Lower lobe of right lung (tissue), 2 donors: Measurements from ENCODE around the gene SPTB. TPM values are rescaled to one million over a fixed set of nuclear protein-coding genes. Genes with fewer than 3 reads are reported as not detected.

Source experiments
- ATAC-seq, 2 donors: fragments of 200-7000 bp; cut with Tn5 transposase; one replicate each; pipeline ENCODE4 v1.9.1; 2020 to 2022; ENCODE audit warnings: mild to moderate bottlenecking in 2 of 2, moderate library complexity in 2 of 2
- DNase-seq: peaks from one replicate; pipeline ENCODE4 v3.0.0-alpha.2; 2020
- H3K27ac ChIP-seq: fragments of 200-600 bp; one replicate; pipeline ENCODE4 v1.8.0; 2022
- H3K27me3 ChIP-seq: fragments of 200-600 bp; one replicate; pipeline ENCODE4 v1.8.0; 2022; ENCODE audit warnings: low read depth
- H3K36me3 ChIP-seq: fragments of 200-600 bp; one replicate; pipeline ENCODE4 v1.8.0; 2022; ENCODE audit warnings: mild to moderate bottlenecking
- H3K4me1 ChIP-seq: fragments of 200-600 bp; one replicate; pipeline ENCODE4 v1.8.0; 2022
- H3K4me3 ChIP-seq: fragments of 200-600 bp; one replicate; pipeline ENCODE4 v1.8.0; 2022; ENCODE audit warnings: mild to moderate bottlenecking
- H3K9me3 ChIP-seq: fragments of 200-600 bp; one replicate; pipeline ENCODE4 v1.8.0; 2022
- CTCF ChIP-seq: fragments of 200-600 bp; IDR thresholded peaks from one replicate; pipeline ENCODE4 v1.8.0; 2022; ENCODE audit warnings: antibody characterized with exemption, mild to moderate bottlenecking
- intact Hi-C: fragments of 100-400 bp; cut with DNase I; formaldehyde crosslinking; loops from one replicate; pipeline ENCODE4 v1.11.0; 2022
- total RNA-seq: library from RNA; stranded (reverse); fragmentation: NEBNext Ultra II Directional; extraction: Animal tissue kit (Norgen Biotek cat#: 25700); gene quantifications from one replicate; pipeline ENCODE4 v1.2.1, GENCODE V29; 2021
- donor health status: DM: no; HTN: yes; CAD: no; lungs with severe emphysema.

Gene SPTB
- total RNA-seq, 1 donor from 2014 or later: 2.5 TPM

GRCh38 chr14:64792871-64793560, 86.7 kb downstream of the SPTB start:
- DNase-seq: no peak
- intact Hi-C loops: no loop called here

GRCh38 chr14:64792231-64792630, 87.5 kb downstream of the SPTB start:
- Histone ChIP-seq H3K4me3 (no peak overlapping the region), H3K9me3 (no peaks in the 10 kb centered on the region), H3K4me1 (no peaks in the 10 kb centered on the region), H3K36me3 (no peaks in the 10 kb centered on the region), H3K27ac (no peak overlapping the region), H3K27me3 (no peaks in the 10 kb centered on the region)
- intact Hi-C loops: no loop called here
- no peak for DNase-seq
- TF ChIP-seq CTCF: no peak
- ATAC-seq: no peak

More at GRCh38 chr14:64792871-64793560, 86.7 kb downstream of the SPTB start:
- ATAC-seq: no peak
- Histone ChIP-seq H3K27me3 (no peaks in the 10 kb centered on the region), H3K4me1 (no peaks in the 10 kb centered on the region), H3K9me3 (no peaks in the 10 kb centered on the region), H3K27ac (no peak overlapping the region), H3K4me3 (no peak overlapping the region), H3K36me3 (no peaks in the 10 kb centered on the region)
- no peak for TF ChIP-seq CTCF

GRCh38 chr14:64790478-64790877, 89.2 kb downstream of the SPTB start:
- intact Hi-C loops: no loop called here
- Histone ChIP-seq H3K27me3 (no peaks in the 10 kb centered on the region), H3K4me1 (no peaks in the 10 kb centered on the region), H3K36me3 (no peaks in the 10 kb centered on the region), H3K4me3 (no peak overlapping the region), H3K9me3 (no peaks in the 10 kb centered on the region), H3K27ac (no peak overlapping the region)
- no peak for TF ChIP-seq CTCF
- ATAC-seq: no peak
- DNase-seq: no peak

- H3K4me1 ChIP-seq: no peaks in the 10 kb centered on the region
- H3K36me3 ChIP-seq: no peaks in the 10 kb centered on the region
- no peaks in the 10 kb centered on the region for H3K9me3 ChIP-seq
- H3K27me3 ChIP-seq: no peaks in the 10 kb centered on the region
- intact Hi-C loops: no loop called here
- ATAC-seq (no peak), DNase-seq (no peak)
- no peak for TF ChIP-seq CTCF
- no peak overlapping the region for H3K4me3 ChIP-seq
- H3K27ac ChIP-seq: no peak overlapping the region
These were observed 90.0 kb downstream of the SPTB start for GRCh38 chr14:64789696-64790095.

- TF ChIP-seq CTCF: no peak
- no peaks in the 10 kb centered on the region for H3K36me3 ChIP-seq
- no peaks in the 10 kb centered on the region for H3K4me1 ChIP-seq
- ATAC-seq: no peak
- H3K9me3 ChIP-seq: no peaks in the 10 kb centered on the region
- no peak overlapping the region for H3K4me3 ChIP-seq
- H3K27me3 ChIP-seq: no peaks in the 10 kb centered on the region
- no peak for DNase-seq
- intact Hi-C loops: no loop called here
- no peak overlapping the region for H3K27ac ChIP-seq
These were observed 91.0 kb downstream of the SPTB start for GRCh38 chr14:64788706-64789105.
